ENCODE results near the gene LOXL1.

- TF ChIP-seq CTCF (IDR thresholded peaks at IDR 0.05; ENCODE audit: low read depth, low read length) (no peak), POLR2A (IDR thresholded peaks at IDR 0.05; ENCODE audit: extremely low read depth, insufficient read length) (no peak)
Measured at GRCh38 chr15:73983211-73983727, 57.0 kb downstream of the LOXL1 start.

Data from NB4 (cell line).